Endothelial cell of umbilical vein (primary cell): ENCODE results near the gene CREB3L2.

Experiments
- CTCF ChIP-seq, 2 donors: IDR thresholded peaks; 1 replicate in 1 of 2; 2 replicates in 1 of 2; pipeline ENCODE4 v1.5.1; 2011; ENCODE audit warnings: low read length in 2 of 2, mild to moderate bottlenecking in 2 of 2, moderate library complexity in 2 of 2, control low read depth in 1 of 2, inconsistent platforms in 1 of 2, low read depth in 1 of 2; ENCODE audit not compliant: insufficient read depth in 1 of 2; ENCODE audit errors: extremely low read depth in 1 of 2
- EZH2 ChIP-seq: IDR thresholded peaks from 2 replicates; pipeline ENCODE4 v1.6.1; 2012; ENCODE audit warnings: borderline replicate concordance, low read depth, mild to moderate bottlenecking, moderate library complexity, low read length, inconsistent platforms; ENCODE audit not compliant: severe bottlenecking
- FOS ChIP-seq: IDR thresholded peaks from 2 replicates; pipeline ENCODE4 v1.6.1; 2011; ENCODE audit warnings: mild to moderate bottlenecking, low read length, moderate library complexity, borderline replicate concordance; ENCODE audit not compliant: insufficient read depth
- GATA2 ChIP-seq: IDR thresholded peaks from 2 replicates; pipeline ENCODE4 v1.7.0; 2011; ENCODE audit warnings: low read depth, mild to moderate bottlenecking, moderate library complexity, mixed read lengths, low read length; ENCODE audit not compliant: insufficient read length, insufficient read depth
- JUN ChIP-seq: IDR thresholded peaks from 2 replicates; pipeline ENCODE4 v1.6.1; 2011; ENCODE audit warnings: borderline replicate concordance, low read depth; ENCODE audit not compliant: insufficient read length, insufficient read depth
- MYC ChIP-seq: IDR thresholded peaks from one replicate; pipeline ENCODE4 v1.6.1; 2011; ENCODE audit warnings: mild to moderate bottlenecking, low read depth, low read length
- POLR2A ChIP-seq: IDR thresholded peaks from 2 replicates; pipeline ENCODE4 v1.6.1; 2012; ENCODE audit warnings: low read depth, mild to moderate bottlenecking, control low read depth, low read length
- POLR2AphosphoS5 ChIP-seq: IDR thresholded peaks from 2 replicates; pipeline ENCODE4 v1.6.1; 2012; ENCODE audit warnings: low read depth, mild to moderate bottlenecking, control low read depth, low read length, moderate library complexity; ENCODE audit not compliant: insufficient read depth
- TF ChIP-seq, protein P1 (sequence below): IDR thresholded peaks from 2 replicates; pipeline ENCODE4 v1.6.1; 2011; ENCODE audit not compliant: insufficient read depth, insufficient read length

GRCh38 chr7:137940656-137941518 is 61.0 kb downstream of the CREB3L2 start:
- no peak for TF ChIP-seq POLR2AphosphoS5
- TF ChIP-seq EZH2, result no peak
- TF ChIP-seq POLR2A, result no peak
- no peak for TF ChIP-seq CTCF (IDR thresholded peaks at IDR 0.05; ENCODE audit: extremely low read depth in 1 of 2, insufficient read depth in 1 of 2, low read depth in 1 of 2, low read length in 2 of 2)
- TF ChIP-seq, protein P1, sequence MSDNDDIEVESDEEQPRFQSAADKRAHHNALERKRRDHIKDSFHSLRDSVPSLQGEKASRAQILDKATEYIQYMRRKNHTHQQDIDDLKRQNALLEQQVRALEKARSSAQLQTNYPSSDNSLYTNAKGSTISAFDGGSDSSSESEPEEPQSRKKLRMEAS, result no peak
- no peak for TF ChIP-seq JUN
- no peak for TF ChIP-seq MYC
- TF ChIP-seq FOS, result no peak
- no peak for TF ChIP-seq GATA2
